ENCODE data around the gene CILP. TPM values are rescaled to one million over a fixed set of nuclear protein-coding genes. Genes with fewer than 3 reads are reported as not detected.
"Not testable (repeated sequence)": the region's sequence is repeated elsewhere in the genome, so short reads cannot be mapped to it uniquely, and the experiment has no call there.

Gene CILP
- total RNA-seq, 1 experiment from 2014 or later = not detected

- in situ Hi-C loops (cut with HindIII; ENCODE audit: low pct_unique_long_range_greater_than_20kb, low sequenced_read_pairs) = no loop called here
Observed at GRCh38 chr15:65204931-65205660, 6.2 kb downstream of the CILP start.

GRCh38 chr15:65204236-65204930 is 6.9 kb downstream of the CILP start:
- no peak for DNase-seq (ENCODE audit: low read depth)
- in situ Hi-C loops (cut with HindIII; ENCODE audit: low pct_unique_long_range_greater_than_20kb, low sequenced_read_pairs) = no loop called here

More at GRCh38 chr15:65204931-65205660, 6.2 kb downstream of the CILP start:
- no peak for DNase-seq (ENCODE audit: low read depth)

- in situ Hi-C loops (cut with HindIII; ENCODE audit: low pct_unique_long_range_greater_than_20kb, low sequenced_read_pairs) = no loop called here
- no peak for DNase-seq (ENCODE audit: low read depth)
Observed at GRCh38 chr15:65201918-65202317, 9.4 kb downstream of the CILP start.

GRCh38 chr15:65198571-65198970 is 12.7 kb downstream of the CILP start:
- in situ Hi-C loops (cut with HindIII; ENCODE audit: low pct_unique_long_range_greater_than_20kb, low sequenced_read_pairs) = no loop called here
- DNase-seq (ENCODE audit: low read depth) = no peak

GRCh38 chr15:65197337-65197645 is 14.0 kb downstream of the CILP start:
- DNase-seq (ENCODE audit: low read depth) = no peak
- in situ Hi-C loops (cut with HindIII; ENCODE audit: low pct_unique_long_range_greater_than_20kb, low sequenced_read_pairs) = no loop called here

GRCh38 chr15:65196637-65197336 is 14.5 kb downstream of the CILP start:
- DNase-seq (ENCODE audit: low read depth) = no peak
- in situ Hi-C loops (cut with HindIII; ENCODE audit: low pct_unique_long_range_greater_than_20kb, low sequenced_read_pairs) = no loop called here

- no peak for DNase-seq (ENCODE audit: low read depth)
- in situ Hi-C loops (cut with HindIII; ENCODE audit: low pct_unique_long_range_greater_than_20kb, low sequenced_read_pairs) = no loop called here
Observed at GRCh38 chr15:65195548-65195923, 15.7 kb downstream of the CILP start.

GRCh38 chr15:65194826-65195547 is 16.3 kb downstream of the CILP start:
- in situ Hi-C loops (cut with HindIII; ENCODE audit: low pct_unique_long_range_greater_than_20kb, low sequenced_read_pairs) = no loop called here

GRCh38 chr15:65192016-65192415 is 19.3 kb downstream of the CILP start:
- in situ Hi-C loops (cut with HindIII; ENCODE audit: low pct_unique_long_range_greater_than_20kb, low sequenced_read_pairs) = no loop called here
- DNase-seq (ENCODE audit: low read depth) = peak; percentile 59

More at GRCh38 chr15:65194826-65195547, 16.3 kb downstream of the CILP start:
- DNase-seq (ENCODE audit: low read depth) = no peak

- peak; percentile 61 for DNase-seq (ENCODE audit: low read depth)
Observed at GRCh38 chr15:65189102-65189740, 22.1 kb downstream of the CILP start.

GRCh38 chr15:65188472-65188871 is 22.8 kb downstream of the CILP start:
- DNase-seq (ENCODE audit: low read depth); in situ Hi-C loops (cut with HindIII; ENCODE audit: low pct_unique_long_range_greater_than_20kb, low sequenced_read_pairs): not testable (repeated sequence)

More at GRCh38 chr15:65189102-65189740, 22.1 kb downstream of the CILP start:
- in situ Hi-C loops (cut with HindIII; ENCODE audit: low pct_unique_long_range_greater_than_20kb, low sequenced_read_pairs) = no loop called here

- in situ Hi-C loops (cut with HindIII; ENCODE audit: low pct_unique_long_range_greater_than_20kb, low sequenced_read_pairs) = no loop called here
- peak; percentile 94 for DNase-seq (ENCODE audit: low read depth)
Observed at GRCh38 chr15:65184868-65185717, 26.2 kb downstream of the CILP start, which contains the start of gene CLPX. CLPX (minus strand) TSS chr15:65185342; CDS start chr15:65185153, 189 bp downstream.

- DNase-seq (ENCODE audit: low read depth) = peak; percentile 48
- in situ Hi-C loops (cut with HindIII; ENCODE audit: low pct_unique_long_range_greater_than_20kb, low sequenced_read_pairs) = no loop called here
Observed at GRCh38 chr15:65184305-65184867, 26.9 kb downstream of the CILP start.

- DNase-seq (ENCODE audit: low read depth) = no peak
- in situ Hi-C loops (cut with HindIII; ENCODE audit: low pct_unique_long_range_greater_than_20kb, low sequenced_read_pairs) = no loop called here
Observed at GRCh38 chr15:65183865-65184159, 27.5 kb downstream of the CILP start.

- no peak for DNase-seq (ENCODE audit: low read depth)
- in situ Hi-C loops (cut with HindIII; ENCODE audit: low pct_unique_long_range_greater_than_20kb, low sequenced_read_pairs) = no loop called here
Observed at GRCh38 chr15:65182538-65182937, 28.7 kb downstream of the CILP start.

- in situ Hi-C loops (cut with HindIII; ENCODE audit: low pct_unique_long_range_greater_than_20kb, low sequenced_read_pairs); DNase-seq (ENCODE audit: low read depth): not testable (repeated sequence)
Observed at GRCh38 chr15:65181582-65182353, 29.5 kb downstream of the CILP start.
